K562 (cell line): ENCODE data around the gene NIPAL3. TPM values are rescaled to one million over a fixed set of nuclear protein-coding genes. Genes with fewer than 3 reads are reported as not detected.

Source experiments
- ATAC-seq: fragments of 200-7000 bp; cut with Tn5 transposase; 3 replicates; pipeline ENCODE4 v1.9.1; 2020; ENCODE audit warnings: moderate library complexity
- BruUV-seq: library from RNA; stranded (reverse); fragments of 400-500 nt; replicated peaks from 2 replicates; lab custom pipeline; 2021; lab: Mats Ljungman, UMichigan
- CTCF ChIA-PET: fragments of 300-600 bp; formaldehyde crosslinking; extraction: SDS; loops from one replicate; lab custom pipeline; 2021; ENCODE audit warnings: low intra/inter-chr PET ratio; lab: Yijun Ruan, JAX
- POLR2A ChIA-PET: fragments of 300-600, 350-650 bp; sonication (Branson Sonifier 250); formaldehyde crosslinking; extraction: SDS; loops from one replicate; lab custom pipeline; 2021; ENCODE audit warnings: antibody characterized with exemption, inconsistent platforms; lab: Yijun Ruan, JAX
- DNase-seq, 4 experiments: peaks; one replicate each; pipeline versions ENCODE4 v3.0.0 to v3.0.0-alpha.2; 2011 to 2018; ENCODE audit warnings: low spot score in 3 of 4, mixed read lengths in 3 of 4; ENCODE audit errors: extremely low read depth in 1 of 4
- FAIRE-seq: peaks from 2 replicates; lab custom pipeline; 2011; peaks lifted over from hg19 to GRCh38; lab: Jason Lieb, UNC
- H2AFZ ChIP-seq: 2 replicates; pipeline ENCODE4 v1.6.0; 2011; ENCODE audit warnings: low read depth, low read length, control low read depth, inconsistent platforms
- H3K27ac ChIP-seq: fragments of 200-600 bp; 3 replicates; pipeline ENCODE4 v1.8.0; 2011; ENCODE audit warnings: low read depth, mild to moderate bottlenecking, control low read depth, inconsistent platforms, low read length, moderate library complexity, mixed read lengths; ENCODE audit errors: extremely low read depth
- H3K27me3 ChIP-seq, 2 experiments: fragments of 300-600 bp in 1 of 2; 2 replicates in 1 of 2; 3 replicates in 1 of 2; pipeline versions ENCODE4 v1.6.0 to v1.8.0; 2011; ENCODE audit warnings: inconsistent platforms in 2 of 2, low read length in 2 of 2, mild to moderate bottlenecking in 1 of 2, mixed read lengths in 1 of 2, moderate library complexity in 1 of 2; ENCODE audit not compliant: control insufficient read depth in 2 of 2, insufficient read depth in 2 of 2
- H3K36me3 ChIP-seq: fragments of 300-600 bp; 3 replicates; pipeline ENCODE4 v1.8.0; 2011; ENCODE audit warnings: mild to moderate bottlenecking, low read length, inconsistent platforms; ENCODE audit not compliant: control insufficient read depth, insufficient read depth
- H3K4me1 ChIP-seq, 2 experiments: fragments of 200-600 bp in 1 of 2; replicated peaks in 1 of 2; 2 replicates in 1 of 2; 3 replicates in 1 of 2; pipeline versions ENCODE4 v1.5.1 to v1.8.0; 2011; ENCODE audit warnings: inconsistent platforms in 2 of 2, low read length in 2 of 2, mild to moderate bottlenecking in 1 of 2, mixed read lengths in 1 of 2, moderate library complexity in 1 of 2; ENCODE audit not compliant: control insufficient read depth in 2 of 2, insufficient read depth in 2 of 2
- H3K4me2 ChIP-seq: 2 replicates; pipeline ENCODE4 v1.6.1; 2011; ENCODE audit warnings: low read length, control low read depth, inconsistent platforms, mixed read lengths; ENCODE audit not compliant: insufficient read depth
- H3K4me3 ChIP-seq: fragments of 200-600 bp; sonication (generic), shearing (Covaris generic); 2 replicates; pipeline ENCODE4 v1.5.1; 2016; ENCODE audit warnings: control low read depth, inconsistent platforms
- H3K79me2 ChIP-seq: fragments of 200-600 bp; 3 replicates; pipeline ENCODE4 v1.8.0; 2011; ENCODE audit warnings: low read length, inconsistent platforms; ENCODE audit not compliant: control insufficient read depth, insufficient read depth
- H3K9ac ChIP-seq, 2 experiments: 2 replicates each; pipeline versions ENCODE4 v1.6.0 to v1.6.1; 2011; ENCODE audit warnings: low read depth in 2 of 2, low read length in 2 of 2, control low read depth in 1 of 2, inconsistent platforms in 1 of 2, mild to moderate bottlenecking in 1 of 2, mixed read lengths in 1 of 2; ENCODE audit not compliant: insufficient read depth in 1 of 2
- H3K9me1 ChIP-seq: one replicate; pipeline ENCODE4 v1.6.0; 2011; ENCODE audit warnings: inconsistent platforms, mild to moderate bottlenecking, low read length, moderate library complexity; ENCODE audit not compliant: control insufficient read depth, insufficient read depth
- H3K9me3 ChIP-seq: replicated peaks from 2 replicates; pipeline ENCODE4 v1.5.1; 2011; ENCODE audit warnings: low read depth, low read length, inconsistent platforms; ENCODE audit not compliant: control insufficient read depth, insufficient read depth
- H4K20me1 ChIP-seq: replicated peaks from 2 replicates; pipeline ENCODE4 v1.6.1; 2011; ENCODE audit warnings: low read length, inconsistent platforms, mixed read lengths; ENCODE audit not compliant: control insufficient read depth, insufficient read depth
- HNRNPK ChIP-seq: fragments of 200-400 bp; formaldehyde crosslinking; IDR thresholded peaks from one replicate; pipeline ENCODE4 v1.6.1; 2018; ENCODE audit warnings: mild to moderate bottlenecking, low read depth, low read length; ENCODE audit not compliant: poor library complexity, severe bottlenecking
- L3MBTL2 ChIP-seq: fragments of 450-650 bp; IDR thresholded peaks from 2 replicates; pipeline ENCODE4 v1.6.1; 2016; ENCODE audit warnings: mild to moderate bottlenecking, moderate library complexity
- MNT ChIP-seq, 2 experiments: fragments of 450-650 bp; conservative IDR thresholded peaks; 2 replicates each; pipeline ENCODE4 v1.6.1; 2017; ENCODE audit warnings: mild to moderate bottlenecking in 2 of 2, moderate library complexity in 2 of 2
- PPARD ChIP-seq: fragments of 250-450 bp; sonication (Bioruptor Pico); IDR thresholded peaks from 2 replicates; pipeline ENCODE4 v1.8.0; 2022; ENCODE audit warnings: inconsistent platforms, mild to moderate bottlenecking, moderate library complexity
- RBM34 ChIP-seq: fragments of 200-400 bp; formaldehyde crosslinking; IDR thresholded peaks from 2 replicates; pipeline ENCODE4 v1.6.1; 2018; ENCODE audit warnings: low read length, borderline replicate concordance; ENCODE audit not compliant: insufficient read depth
- TCF3 ChIP-seq: sonication (generic); formaldehyde crosslinking; IDR thresholded peaks from 2 replicates; pipeline ENCODE4 v1.4.0; 2020; ENCODE audit warnings: mild to moderate bottlenecking, missing genetic modification reagents
- ZBTB5 ChIP-seq: fragments of 450-650 bp; IDR thresholded peaks from 2 replicates; pipeline ENCODE4 v1.6.1; 2017; ENCODE audit warnings: antibody characterized with exemption
- ZNF140 ChIP-seq: fragments of 250-450 bp; sonication (Bioruptor Pico); IDR thresholded peaks from 2 replicates; pipeline ENCODE4 v1.8.0; 2021; ENCODE audit warnings: moderate library complexity, mild to moderate bottlenecking, inconsistent platforms
- ZNF197 ChIP-seq: fragments of 200-800 bp; sonication (Bioruptor generic); IDR thresholded peaks from 2 replicates; pipeline ENCODE4 v1.6.1; 2016; ENCODE audit warnings: low read depth, missing genetic modification characterization, missing compliant biosample characterization
- ZNF23 ChIP-seq: fragments of 250-450 bp; sonication (Bioruptor Pico); IDR thresholded peaks from 2 replicates; pipeline ENCODE4 v1.4.0; 2020; ENCODE audit warnings: mild to moderate bottlenecking
- ZNF280A ChIP-seq: fragments of 450-650 bp; IDR thresholded peaks from 2 replicates; pipeline ENCODE4 v1.6.1; 2018; ENCODE audit warnings: mild to moderate bottlenecking, low read depth; ENCODE audit not compliant: partially characterized antibody
- ZNF324 ChIP-seq: fragments of 250-450 bp; sonication (Bioruptor Pico); IDR thresholded peaks from 2 replicates; pipeline ENCODE4 v1.4.0; 2020; ENCODE audit warnings: mild to moderate bottlenecking
- ZNF639 ChIP-seq, 2 experiments: fragments of 200-800 bp in 1 of 2; sonication (Bioruptor generic) in 1 of 2; sonication (generic) in 1 of 2; formaldehyde crosslinking in 1 of 2; IDR thresholded peaks in 1 of 2; conservative IDR thresholded peaks in 1 of 2; 2 replicates each; pipeline versions ENCODE4 v1.5.0 to v1.6.1; 2016 to 2020; ENCODE audit warnings: missing compliant biosample characterization in 1 of 2, missing genetic modification characterization in 1 of 2, missing genetic modification reagents in 1 of 2
- WGBS: fragments of 100-300 bp; shearing (Covaris generic); methylation state at CpG from one replicate; pipeline ENCODE4 v1.1.6; 2016; ENCODE audit warnings: low coverage, mixed read lengths; ENCODE audit not compliant: insufficient coverage; ENCODE audit errors: missing lambda C conversion rate; 5-methylcytosine and 5-hydroxymethylcytosine counted together
- in situ Hi-C: fragments of 300-500 bp; cut with MboI; formaldehyde crosslinking; loops from 4 replicates; pipeline ENCODE4 v1.15.0; 2018; ENCODE audit warnings: inconsistent platforms, mixed read lengths
- intact Hi-C: fragments of 100-400 bp; cut with micrococcal nuclease; formaldehyde crosslinking; loops from 2 replicates; pipeline ENCODE4 v1.14.2; 2022
- polyA plus RNA-seq, 8 experiments: library from polyadenylated mRNA; depleted of rRNA in 4 of 8; stranded (reverse) in 5 of 8; unstranded in 3 of 8; fragments of >200 nt; fragmentation: Nextera tagmentation in 2 of 8; fragmentation: Illumina TruSeq in 1 of 8; extraction: Ambion mirVana in 2 of 8; extraction: Trizol in 1 of 8; gene quantifications; 2 replicates each; pipeline versions ENCODE4 v1.2.1 to v1.2.3, GENCODE V29; 2011 to 2014; ENCODE audit warnings: inconsistent platforms in 1 of 8, missing spikeins in 1 of 8
- total RNA-seq, 7 experiments: library from RNA; depleted of rRNA in 6 of 7; stranded (reverse); fragments of >200 nt in 6 of 7; fragmentation: Illumina TruSeq in 2 of 7; extraction: Trizol in 2 of 7; gene quantifications; 2 replicates each; pipeline versions ENCODE4 v1.2.1 to v1.2.3, GENCODE V29; 2011 to 2021; ENCODE audit warnings: low replicate concordance in 1 of 7

NIPAL3 gene
- total and polyA plus RNA-seq, 9 of the 15 experiments (the other 6 are each of a cell fraction or from before 2014, with no cell fraction given): 10.5 to 26.3 (median 16.0) TPM

GRCh38 chr1:24486331-24487065, 70.9 kb downstream of the NIPAL3 start:
- FAIRE-seq: no peak
- in situ Hi-C loops: no loop called here
- H3K9me3 ChIP-seq: peaks cover 15% of the 10 kb centered on the region
- H3K79me2 ChIP-seq: no peaks in the 10 kb centered on the region
- H2AFZ ChIP-seq: peak overlapping the region; percentile 56; the same call in 1 of the 2 replicates
- ChIA-PET POLR2A (interaction anchor here (0.6 to 1.8 kb wide), 6 partner anchors 9 to 505 kb away, joined by 3 to 8 read pairs (median 4); partner anchors contain the start of gene RCAN3), CTCF (no interaction called here)
- no peaks in the 10 kb centered on the region for H3K27me3 ChIP-seq
- no peak for DNase-seq
- H3K4me1 ChIP-seq: peaks cover 0 to 6% of the 10 kb centered on the region in 2 experiments; a peak in 3 of 5 replicates
- no peak overlapping the region for H3K27ac ChIP-seq
- WGBS: 17% methylated on average over 7 of the region's 7 CpGs
- ATAC-seq: no peak
- no peaks in the 10 kb centered on the region for H3K9me1 ChIP-seq
- H3K4me3 ChIP-seq: no peak overlapping the region
- BruUV-seq: no TSS peak
- no peaks in the 10 kb centered on the region for H3K36me3 ChIP-seq
- intact Hi-C loops: loop anchor here (5.0 kb wide), 1 partner anchor 41 kb away; no protein-coding TSS in a partner anchor
- H3K4me2 ChIP-seq: peak overlapping the region; percentile 19; the same call in 1 of the 2 replicates
- H4K20me1 ChIP-seq: no peaks in the 10 kb centered on the region
- H3K9ac ChIP-seq: no peak overlapping the region
- no peak for TF ChIP-seq ZBTB5
- no peak for TF ChIP-seq TCF3 (CRISPR knock-in tag)
- TF ChIP-seq L3MBTL2: no peak
- no peak for TF ChIP-seq ZNF23 (CRISPR knock-in tag)
- TF ChIP-seq RBM34: no peak
- TF ChIP-seq ZNF639 (CRISPR knock-in tag; conservative IDR thresholded peaks at IDR 0.05 in 1 of 2, IDR thresholded peaks at IDR 0.05 in 1 of 2): no peak
- TF ChIP-seq MNT (conservative IDR thresholded peaks at IDR 0.05): no peak
- TF ChIP-seq ZNF197 (CRISPR knock-in tag): no peak
- no peak for TF ChIP-seq HNRNPK
- no peak for TF ChIP-seq PPARD (CRISPR knock-in tag)
- no peak for TF ChIP-seq ZNF324 (CRISPR knock-in tag)
- TF ChIP-seq ZNF140 (CRISPR knock-in tag): no peak
- no peak for TF ChIP-seq ZNF280A
